ENCODE measurements around the gene ERI2.

GRCh38 chr16:20774703-20775362 lies 31.4 kb downstream of the ERI2 start:
- TF ChIP-seq EZH2 (IDR thresholded peaks at IDR 0.05) = no peak
- TF ChIP-seq POLR2AphosphoS5 (IDR thresholded peaks at IDR 0.05; ENCODE audit: borderline replicate concordance, low read depth, low read length) = no peak

All from SK-N-MC (cell line).